ENCODE results near the gene FAM177A1. TPM values are rescaled to one million over a fixed set of nuclear protein-coding genes. Genes with fewer than 3 reads are reported as not detected.
"Not testable (repeated sequence)": the region's sequence is repeated elsewhere in the genome, so short reads cannot be mapped to it uniquely, and the experiment has no call there.

FAM177A1 gene
- total and polyA plus RNA-seq, 2 of the 13 experiments (the other 11 are each of a cell fraction or from before 2014, with no cell fraction given) = 72.9 to 119 TPM

- TF ChIP-seq, protein P1, sequence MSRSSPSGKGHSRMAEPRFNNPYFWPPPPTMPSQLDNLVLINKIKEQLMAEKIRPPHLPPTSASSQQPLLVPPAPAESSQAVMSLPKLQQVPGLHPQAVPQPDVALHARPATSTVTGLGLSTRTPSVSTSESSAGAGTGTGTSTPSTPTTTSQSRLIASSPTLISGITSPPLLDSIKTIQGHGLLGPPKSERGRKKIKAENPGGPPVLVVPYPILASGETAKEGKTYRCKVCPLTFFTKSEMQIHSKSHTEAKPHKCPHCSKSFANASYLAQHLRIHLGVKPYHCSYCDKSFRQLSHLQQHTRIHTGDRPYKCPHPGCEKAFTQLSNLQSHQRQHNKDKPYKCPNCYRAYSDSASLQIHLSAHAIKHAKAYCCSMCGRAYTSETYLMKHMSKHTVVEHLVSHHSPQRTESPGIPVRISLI (CRISPR knock-in tag; IDR thresholded peaks at IDR 0.05; ENCODE audit: borderline replicate concordance) = no peak
These were observed 42.4 kb downstream of the FAM177A1 start (continued) for GRCh38 chr14:35088514-35088913.

- peaks cover 21 to 63% of the 10 kb centered on the region in 2 experiments for H3K36me3 ChIP-seq (replicated peaks in 1 of 2; ENCODE audit: control insufficient read depth in 1 of 2, insufficient read depth in 2 of 2, low read length in 2 of 2)
- H3K4me3 ChIP-seq (replicated peaks in 1 of 3; ENCODE audit: insufficient read depth in 1 of 3, low read depth in 2 of 3, low read length in 3 of 3); intact Hi-C loops (cut with micrococcal nuclease; ENCODE audit: unreplicated experiment); H3K27ac ChIP-seq (ENCODE audit: extremely low read length, insufficient read depth, low read length); in situ Hi-C loops (cut with HindIII; ENCODE audit: extremely low pct_ligation_motif_present, low pct_unique_long_range_greater_than_20kb); H3K9me3 ChIP-seq (ENCODE audit: low read length); H3K9ac ChIP-seq (ENCODE audit: insufficient read depth, low read depth, low read length); DNase-seq (ENCODE audit: low spot score); CTCF ChIA-PET (ENCODE audit: low intra/inter-chr PET ratio, low total read pairs); BruUV-seq (replicated peaks); H2AFZ ChIP-seq (ENCODE audit: low read length); ATAC-seq; H3K4me2 ChIP-seq (ENCODE audit: low read depth, low read length); H3K27me3 ChIP-seq (ENCODE audit: control insufficient read depth in 1 of 2, insufficient read depth in 2 of 2, low read length in 2 of 2); FAIRE-seq; H4K20me1 ChIP-seq (ENCODE audit: insufficient read depth, low read length); H3K79me2 ChIP-seq (ENCODE audit: insufficient read depth, low read length); H3K4me1 ChIP-seq (ENCODE audit: insufficient read depth, low read length): not testable (repeated sequence)
- 96% methylated on average over 6 of the region's 6 CpGs for WGBS (ENCODE audit: low lambda C conversion rate)
- TF ChIP-seq SCMH1 (CRISPR knock-in tag; IDR thresholded peaks at IDR 0.05; ENCODE audit: borderline replicate concordance) (0 out of 2 replicates have a peak, but pooled peaks have one; percentile 37), CENPX (CRISPR knock-in tag; IDR thresholded peaks at IDR 0.05) (0 out of 2 replicates have a peak, but pooled peaks have one; percentile 58), ZMAT5 (CRISPR knock-in tag; IDR thresholded peaks at IDR 0.05; ENCODE audit: borderline replicate concordance, low read depth) (0 out of 2 replicates have a peak, but pooled peaks have one; percentile 53)
- TF ChIP-seq, protein P2, sequence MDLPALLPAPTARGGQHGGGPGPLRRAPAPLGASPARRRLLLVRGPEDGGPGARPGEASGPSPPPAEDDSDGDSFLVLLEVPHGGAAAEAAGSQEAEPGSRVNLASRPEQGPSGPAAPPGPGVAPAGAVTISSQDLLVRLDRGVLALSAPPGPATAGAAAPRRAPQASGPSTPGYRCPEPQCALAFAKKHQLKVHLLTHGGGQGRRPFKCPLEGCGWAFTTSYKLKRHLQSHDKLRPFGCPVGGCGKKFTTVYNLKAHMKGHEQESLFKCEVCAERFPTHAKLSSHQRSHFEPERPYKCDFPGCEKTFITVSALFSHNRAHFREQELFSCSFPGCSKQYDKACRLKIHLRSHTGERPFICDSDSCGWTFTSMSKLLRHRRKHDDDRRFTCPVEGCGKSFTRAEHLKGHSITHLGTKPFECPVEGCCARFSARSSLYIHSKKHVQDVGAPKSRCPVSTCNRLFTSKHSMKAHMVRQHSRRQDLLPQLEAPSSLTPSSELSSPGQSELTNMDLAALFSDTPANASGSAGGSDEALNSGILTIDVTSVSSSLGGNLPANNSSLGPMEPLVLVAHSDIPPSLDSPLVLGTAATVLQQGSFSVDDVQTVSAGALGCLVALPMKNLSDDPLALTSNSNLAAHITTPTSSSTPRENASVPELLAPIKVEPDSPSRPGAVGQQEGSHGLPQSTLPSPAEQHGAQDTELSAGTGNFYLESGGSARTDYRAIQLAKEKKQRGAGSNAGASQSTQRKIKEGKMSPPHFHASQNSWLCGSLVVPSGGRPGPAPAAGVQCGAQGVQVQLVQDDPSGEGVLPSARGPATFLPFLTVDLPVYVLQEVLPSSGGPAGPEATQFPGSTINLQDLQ (CRISPR knock-in tag; IDR thresholded peaks at IDR 0.05) = peak; percentile 42; the same call in 1 of the 2 replicates
- POLR2A ChIA-PET = interaction anchor here (1.0 kb wide), 1 partner anchor 24 kb away, joined by 3 read pairs; no protein-coding TSS in a partner anchor
These were observed 48.6 kb downstream of the FAM177A1 start for GRCh38 chr14:35094645-35095044.
